Kidney (tissue), 14 donors: ENCODE data around the gene MSX1. TPM values are rescaled to one million over a fixed set of nuclear protein-coding genes. Genes with fewer than 3 reads are reported as not detected.

Experiments used
- DNase-seq, 5 donors: peaks; one replicate each; pipeline ENCODE4 v3.0.0-alpha.2; 2013 to 2020
- FAIRE-seq: peaks from 2 replicates; lab custom pipeline; 2012; peaks lifted over from hg19 to GRCh38; lab: Jason Lieb, UNC
- H3K27ac ChIP-seq, 2 donors: one replicate each; pipeline ENCODE4 v1.7.0; 2013; ENCODE audit warnings: low read depth in 2 of 2, low read length in 2 of 2, inconsistent platforms in 1 of 2
- H3K27me3 ChIP-seq: one replicate; pipeline ENCODE4 v1.7.1; 2013; ENCODE audit warnings: low read length, inconsistent platforms; ENCODE audit not compliant: control insufficient read depth, insufficient read depth
- H3K36me3 ChIP-seq, 3 donors: one replicate each; pipeline versions ENCODE4 v1.7.0 to v1.7.1; 2013; ENCODE audit warnings: low read length in 3 of 3, control low read depth in 1 of 3, inconsistent platforms in 1 of 3; ENCODE audit not compliant: insufficient read depth in 3 of 3, control insufficient read depth in 2 of 3
- H3K4me1 ChIP-seq, 3 donors: one replicate each; pipeline versions ENCODE4 v1.7.0 to v1.7.1; 2013; ENCODE audit warnings: low read length in 3 of 3, inconsistent platforms in 1 of 3, low read depth in 1 of 3; ENCODE audit not compliant: control insufficient read depth in 2 of 3, insufficient read depth in 2 of 3
- H3K4me3 ChIP-seq, 3 donors: one replicate each; pipeline versions ENCODE4 v1.7.0 to v1.8.1; 2013; ENCODE audit warnings: low read length in 3 of 3, control low read depth in 1 of 3, inconsistent platforms in 1 of 3
- H3K9ac ChIP-seq, 3 donors: one replicate each; pipeline versions ENCODE4 v1.7.0 to v1.7.1; 2013; ENCODE audit warnings: low read length in 3 of 3, control low read depth in 1 of 3, inconsistent platforms in 1 of 3
- H3K9me3 ChIP-seq, 3 donors: one replicate each; pipeline versions ENCODE4 v1.7.0 to v1.7.1; 2013; ENCODE audit warnings: low read length in 3 of 3, control low read depth in 1 of 3, inconsistent platforms in 1 of 3; ENCODE audit not compliant: control insufficient read depth in 2 of 3, insufficient read depth in 1 of 3
- intact Hi-C: fragments of 100-400 bp; cut with DNase I; formaldehyde crosslinking; loops from one replicate; pipeline ENCODE4 v1.11.1; 2022
- polyA plus RNA-seq: library from polyadenylated mRNA; stranded (reverse); fragments of 350-450 nt; fragmentation: Illumina TruSeq; extraction: RNeasy Lipid Tissue Mini Kit (QIAGEN cat#74804); gene quantifications from one replicate; pipeline ENCODE4 v1.2.3, GENCODE V29; 2014; ENCODE audit warnings: low read depth, low replicate concordance; ENCODE audit not compliant: insufficient read depth
- total RNA-seq: library from RNA; stranded (reverse); fragmentation: NEBNext Ultra II Directional; extraction: Animal tissue kit (Norgen Biotek cat#: 25700); gene quantifications from one replicate; pipeline ENCODE4 v1.2.1, GENCODE V29; 2021
- TF ChIP-seq, protein P1 (sequence below): IDR thresholded peaks from 3 replicates; pipeline ENCODE4 v1.5.1; 2012; ENCODE audit warnings: mild to moderate bottlenecking, moderate library complexity, borderline replicate concordance; ENCODE audit not compliant: insufficient read depth; ENCODE audit errors: extremely low read depth
- donor health status: control.
- donor health status: control.
- donor health status: control.
- donor health status: control.
- donor health status: control.
- donor health status: DM: yes; HTN: yes; CAD: no.
- donor health status: Normal renal cell carcinoma (clear cell type).

Gene MSX1
- total and polyA plus RNA-seq, 2 donors from 2014 or later: 2.3 to 3.0 TPM

DNA sequence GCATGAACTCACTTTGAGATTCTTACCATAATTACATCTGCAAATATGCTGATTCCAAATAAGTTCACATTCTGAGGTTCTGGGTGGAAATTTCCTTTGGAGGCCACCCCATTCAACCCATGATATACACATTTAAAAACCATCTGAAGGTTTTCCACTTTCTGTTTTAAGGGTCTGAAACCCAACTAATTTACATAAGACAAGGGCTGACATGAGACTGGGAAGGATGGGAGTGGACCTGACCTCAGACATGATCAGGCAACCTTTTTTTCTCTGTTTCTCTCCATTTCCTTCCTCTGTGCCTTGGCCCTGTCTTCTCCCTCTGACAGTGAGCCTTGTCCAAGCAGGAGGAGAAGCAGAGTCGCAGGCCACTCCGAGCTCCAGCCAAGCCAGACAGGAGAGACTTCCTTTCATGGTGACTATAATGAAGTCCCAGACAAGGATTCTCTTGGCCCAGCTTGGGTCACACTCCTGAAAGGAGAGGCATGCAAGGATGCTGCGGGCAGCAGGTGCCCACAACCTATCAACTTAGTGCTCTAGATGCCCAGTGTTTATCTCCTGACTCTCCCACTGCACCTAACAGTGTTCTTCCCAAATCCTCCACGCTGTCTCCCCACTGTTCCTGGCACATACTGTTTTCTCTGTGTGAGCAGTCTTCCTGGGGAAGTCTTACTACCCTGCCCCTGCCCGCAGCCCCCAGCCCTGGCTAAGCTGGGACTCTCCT lies 39.9 kb downstream of the MSX1 start:
- Histone ChIP-seq H3K4me3 (no peak overlapping the region), H3K4me1 (no peaks in the 10 kb centered on the region), H3K27ac (no peak overlapping the region), H3K36me3 (no peaks in the 10 kb centered on the region), H3K27me3 (no peaks in the 10 kb centered on the region), H3K9ac (no peak overlapping the region), H3K9me3 (no peaks in the 10 kb centered on the region)
- intact Hi-C loops: no loop called here
- TF ChIP-seq, protein P1, sequence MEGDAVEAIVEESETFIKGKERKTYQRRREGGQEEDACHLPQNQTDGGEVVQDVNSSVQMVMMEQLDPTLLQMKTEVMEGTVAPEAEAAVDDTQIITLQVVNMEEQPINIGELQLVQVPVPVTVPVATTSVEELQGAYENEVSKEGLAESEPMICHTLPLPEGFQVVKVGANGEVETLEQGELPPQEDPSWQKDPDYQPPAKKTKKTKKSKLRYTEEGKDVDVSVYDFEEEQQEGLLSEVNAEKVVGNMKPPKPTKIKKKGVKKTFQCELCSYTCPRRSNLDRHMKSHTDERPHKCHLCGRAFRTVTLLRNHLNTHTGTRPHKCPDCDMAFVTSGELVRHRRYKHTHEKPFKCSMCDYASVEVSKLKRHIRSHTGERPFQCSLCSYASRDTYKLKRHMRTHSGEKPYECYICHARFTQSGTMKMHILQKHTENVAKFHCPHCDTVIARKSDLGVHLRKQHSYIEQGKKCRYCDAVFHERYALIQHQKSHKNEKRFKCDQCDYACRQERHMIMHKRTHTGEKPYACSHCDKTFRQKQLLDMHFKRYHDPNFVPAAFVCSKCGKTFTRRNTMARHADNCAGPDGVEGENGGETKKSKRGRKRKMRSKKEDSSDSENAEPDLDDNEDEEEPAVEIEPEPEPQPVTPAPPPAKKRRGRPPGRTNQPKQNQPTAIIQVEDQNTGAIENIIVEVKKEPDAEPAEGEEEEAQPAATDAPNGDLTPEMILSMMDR: no peak
- DNase-seq (no peak), FAIRE-seq (no peak)

DNA sequence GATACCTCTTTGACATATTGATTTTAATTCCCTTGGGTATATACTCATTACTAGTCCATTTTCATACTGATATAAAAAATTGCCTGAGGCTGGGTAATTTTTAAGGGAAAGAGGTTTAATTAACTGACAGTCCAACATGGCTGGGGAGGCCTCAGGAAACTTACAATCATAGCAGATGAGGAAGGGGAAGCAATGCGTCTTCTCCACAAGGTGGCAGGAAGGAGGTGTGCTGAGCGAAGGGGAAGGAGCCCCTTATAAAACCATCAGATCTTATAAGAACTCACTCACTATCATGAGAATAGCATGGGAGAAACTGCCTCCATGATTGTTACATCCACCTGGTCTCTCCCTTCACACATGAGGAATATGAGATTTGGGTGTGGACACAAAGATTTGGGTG lies 42.4 kb downstream of the MSX1 start:
- no peak for DNase-seq
- no peak overlapping the region for H3K4me3 ChIP-seq
- H3K27ac ChIP-seq: no peak overlapping the region
- no peak overlapping the region for H3K9ac ChIP-seq
- H3K4me1 ChIP-seq: no peaks in the 10 kb centered on the region
- no peaks in the 10 kb centered on the region for H3K27me3 ChIP-seq
- no peak for FAIRE-seq
- no peaks in the 10 kb centered on the region for H3K9me3 ChIP-seq
- TF ChIP-seq, protein P1: no peak
- intact Hi-C loops: no loop called here
- H3K36me3 ChIP-seq: no peaks in the 10 kb centered on the region

DNA sequence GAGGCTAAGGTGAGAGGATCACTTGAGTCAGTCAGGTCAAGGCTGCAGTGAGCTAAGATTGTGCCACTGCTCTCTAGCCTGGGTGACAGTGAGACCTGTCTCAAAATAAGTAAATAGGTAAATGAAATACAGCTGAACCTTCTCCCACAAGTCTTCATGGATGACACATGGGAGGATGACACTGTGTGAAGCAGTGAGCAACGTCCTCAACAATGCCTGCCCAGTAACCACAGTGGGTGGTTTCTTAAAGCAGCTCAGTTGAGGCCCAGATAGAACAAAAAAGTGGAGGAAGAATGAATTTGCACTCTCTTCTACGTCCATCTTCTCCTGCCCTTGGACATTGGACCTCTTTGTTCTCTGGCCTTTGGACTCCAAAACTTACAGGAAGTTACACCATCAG lies 52.7 kb downstream of the MSX1 start:
- Histone ChIP-seq H3K27me3 (no peaks in the 10 kb centered on the region), H3K4me1 (no peaks in the 10 kb centered on the region), H3K4me3 (no peak overlapping the region), H3K36me3 (no peaks in the 10 kb centered on the region), H3K9ac (no peak overlapping the region), H3K27ac (no peak overlapping the region), H3K9me3 (peaks cover 0 to 6% (median 0%) of the 10 kb centered on the region in 3 donors)
- FAIRE-seq: no peak
- DNase-seq: no peak
- intact Hi-C loops: no loop called here
- TF ChIP-seq, protein P1: no peak

DNA sequence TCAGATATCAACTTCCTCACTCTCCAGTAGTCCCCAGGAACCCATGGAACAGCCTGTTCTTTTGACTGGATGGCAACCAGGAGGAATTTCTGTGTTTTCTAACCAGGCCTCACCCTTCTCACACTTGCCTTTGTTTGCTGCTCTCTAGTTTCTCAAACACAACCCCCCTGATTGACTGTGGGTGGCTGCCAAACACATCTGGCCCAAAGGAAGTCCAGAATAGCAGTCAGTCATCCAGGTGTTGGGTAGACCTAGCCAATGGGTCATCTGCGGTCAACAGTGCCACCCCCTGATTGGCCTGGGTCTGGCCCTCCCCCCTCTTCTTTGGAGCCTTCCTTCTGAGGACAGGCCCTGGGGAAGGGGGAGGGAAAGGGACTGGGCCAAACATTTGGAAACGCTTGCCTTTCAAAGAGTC lies 53.7 kb downstream of the MSX1 start:
- Histone ChIP-seq H3K4me1 (no peaks in the 10 kb centered on the region), H3K36me3 (no peaks in the 10 kb centered on the region), H3K27ac (no peak overlapping the region), H3K27me3 (no peaks in the 10 kb centered on the region), H3K9me3 (peaks cover 0 to 9% (median 0%) of the 10 kb centered on the region in 3 donors), H3K9ac (no peak overlapping the region), H3K4me3 (no peak overlapping the region)
- intact Hi-C loops: no loop called here
- TF ChIP-seq, protein P1: no peak
- no peak for DNase-seq
- no peak for FAIRE-seq
